Right lobe of liver (tissue), 4 donors: ENCODE data around the gene MXD4.

Experiments used
- POLR2A ChIP-seq: fragments of 450-650 bp; IDR thresholded peaks from one replicate; pipeline ENCODE4 v1.6.1; 2017; ENCODE audit warnings: antibody characterized with exemption, mild to moderate bottlenecking
- TF ChIP-seq, protein P1 (sequence below), 4 donors: fragments of 200-600 bp in 3 of 4; fragments of 450-650 bp in 1 of 4; IDR thresholded peaks; one replicate each; pipeline versions ENCODE4 v1.5.1 to v1.8.0; 2016 to 2022; ENCODE audit warnings: antibody characterized with exemption in 4 of 4, mild to moderate bottlenecking in 2 of 4
- donor health status: DM: no; HTN: no; CAD: no.
- donor health status: DM: no; HTN: no; CAD: no.
- donor health status: DM: no; HTN: yes; CAD: no.

GRCh38 chr4:2289955-2290333 is 28.0 kb upstream of the MXD4 start:
- no peak for TF ChIP-seq POLR2A
- TF ChIP-seq, protein P1, sequence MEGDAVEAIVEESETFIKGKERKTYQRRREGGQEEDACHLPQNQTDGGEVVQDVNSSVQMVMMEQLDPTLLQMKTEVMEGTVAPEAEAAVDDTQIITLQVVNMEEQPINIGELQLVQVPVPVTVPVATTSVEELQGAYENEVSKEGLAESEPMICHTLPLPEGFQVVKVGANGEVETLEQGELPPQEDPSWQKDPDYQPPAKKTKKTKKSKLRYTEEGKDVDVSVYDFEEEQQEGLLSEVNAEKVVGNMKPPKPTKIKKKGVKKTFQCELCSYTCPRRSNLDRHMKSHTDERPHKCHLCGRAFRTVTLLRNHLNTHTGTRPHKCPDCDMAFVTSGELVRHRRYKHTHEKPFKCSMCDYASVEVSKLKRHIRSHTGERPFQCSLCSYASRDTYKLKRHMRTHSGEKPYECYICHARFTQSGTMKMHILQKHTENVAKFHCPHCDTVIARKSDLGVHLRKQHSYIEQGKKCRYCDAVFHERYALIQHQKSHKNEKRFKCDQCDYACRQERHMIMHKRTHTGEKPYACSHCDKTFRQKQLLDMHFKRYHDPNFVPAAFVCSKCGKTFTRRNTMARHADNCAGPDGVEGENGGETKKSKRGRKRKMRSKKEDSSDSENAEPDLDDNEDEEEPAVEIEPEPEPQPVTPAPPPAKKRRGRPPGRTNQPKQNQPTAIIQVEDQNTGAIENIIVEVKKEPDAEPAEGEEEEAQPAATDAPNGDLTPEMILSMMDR (IDR thresholded peaks at IDR 0.05) = no peak
